Left renal cortex interstitium (tissue), 4 donors: ENCODE measurements around the gene RXRB. TPM values are rescaled to one million over a fixed set of nuclear protein-coding genes. Genes with fewer than 3 reads are reported as not detected.
"Not testable (repeated sequence)": the region's sequence is repeated elsewhere in the genome, so short reads cannot be mapped to it uniquely, and the experiment has no call there.

Experiments
- DNase-seq, 4 donors: peaks; one replicate each; pipeline ENCODE4 v3.0.0-alpha.2; 2013; ENCODE audit warnings: low read depth in 4 of 4, low spot score in 2 of 4, missing footprints in 1 of 4
- polyA plus RNA-seq, 4 donors: library from polyadenylated mRNA; unstranded; fragments of 120-200 nt; gene quantifications; one replicate each; pipeline ENCODE4 v1.2.1, GENCODE V29; 2013; ENCODE audit not compliant: insufficient read length in 4 of 4

Gene RXRB
- polyA plus RNA-seq, 4 donors: 49.6 to 67.6 (median 57.0) TPM

- no peak for DNase-seq
These were observed 34.7 kb downstream of the RXRB start for GRCh38 chr6:33165581-33166258.

- no peak for DNase-seq
These were observed 35.6 kb downstream of the RXRB start for GRCh38 chr6:33164665-33165373.

DNA sequence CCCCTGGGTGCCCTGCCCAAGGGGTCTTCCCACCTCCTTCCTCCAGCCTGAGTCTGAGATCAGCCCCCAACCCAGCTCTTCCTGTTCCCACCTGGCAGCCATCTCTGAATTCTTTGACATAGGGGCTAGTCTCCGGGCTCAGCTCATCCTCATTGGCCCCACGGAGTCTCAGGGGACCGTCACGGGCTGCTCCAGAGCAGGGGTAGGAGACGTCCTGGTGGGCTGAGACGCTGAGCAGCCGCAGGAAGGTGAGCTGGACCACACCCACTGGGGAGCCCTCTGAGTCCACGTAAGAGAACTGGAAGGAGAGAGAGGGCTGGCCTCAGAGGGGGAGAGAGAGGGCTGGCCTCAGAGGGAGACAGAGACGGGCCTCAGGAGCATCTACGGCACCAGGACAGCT is 36.3 kb downstream of the RXRB start:
- no peak for DNase-seq

- DNase-seq: no peak
These were observed 36.9 kb downstream of the RXRB start for GRCh38 chr6:33163540-33163939.

- peak in 2 of 4 donors; percentile 29 to 33 for DNase-seq
These were observed 38.8 kb downstream of the RXRB start for GRCh38 chr6:33161354-33162331.

- DNase-seq: no peak
These were observed 39.6 kb downstream of the RXRB start for GRCh38 chr6:33160728-33161344.

GRCh38 chr6:33160096-33160495 is 40.4 kb downstream of the RXRB start:
- DNase-seq: no peak

- DNase-seq: no peak
These were observed 43.5 kb downstream of the RXRB start for GRCh38 chr6:33156964-33157363.

GRCh38 chr6:33156561-33156960 is 43.9 kb downstream of the RXRB start:
- DNase-seq: no peak

- DNase-seq: no peak
These were observed 46.1 kb downstream of the RXRB start for GRCh38 chr6:33154349-33154748.

DNA sequence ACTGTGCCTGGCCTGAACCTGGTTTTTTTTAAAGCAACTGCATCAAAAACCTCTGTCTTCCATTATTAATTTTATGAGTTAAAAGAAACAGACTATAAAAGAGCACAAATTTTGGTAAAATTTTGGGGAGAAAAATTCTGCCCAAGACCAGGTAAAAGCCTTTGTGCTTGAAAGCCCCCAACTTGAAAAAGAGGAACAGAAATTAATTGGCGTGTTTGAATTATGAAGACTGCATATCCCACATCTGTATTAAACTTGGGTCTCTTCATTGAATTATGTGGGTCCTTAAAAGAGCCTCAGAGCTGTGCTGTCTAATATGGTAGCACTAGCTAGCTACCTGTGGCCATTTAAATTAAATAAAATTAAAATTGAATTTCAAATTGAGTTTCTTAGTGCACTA is 49.4 kb downstream of the RXRB start:
- DNase-seq: no peak

DNA sequence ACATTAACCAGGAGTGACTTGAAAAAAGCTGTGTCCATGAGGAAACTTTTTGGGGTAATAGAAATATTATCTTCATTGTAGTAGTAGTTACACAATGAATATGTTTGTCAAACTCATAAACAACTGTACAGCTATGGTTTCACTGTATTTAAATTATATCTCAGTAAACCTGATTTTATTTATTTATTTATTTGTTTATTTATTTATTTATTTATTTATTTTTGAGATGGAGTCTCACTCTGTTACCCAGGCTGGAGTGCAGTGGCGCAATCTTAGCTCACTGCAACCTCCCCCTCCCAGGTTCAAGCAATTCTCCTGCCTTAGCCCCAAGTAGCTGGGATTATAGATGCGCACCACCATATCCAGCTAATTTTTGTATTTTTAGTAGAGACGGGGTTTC is 49.9 kb downstream of the RXRB start:
- not testable (repeated sequence) for DNase-seq

DNA sequence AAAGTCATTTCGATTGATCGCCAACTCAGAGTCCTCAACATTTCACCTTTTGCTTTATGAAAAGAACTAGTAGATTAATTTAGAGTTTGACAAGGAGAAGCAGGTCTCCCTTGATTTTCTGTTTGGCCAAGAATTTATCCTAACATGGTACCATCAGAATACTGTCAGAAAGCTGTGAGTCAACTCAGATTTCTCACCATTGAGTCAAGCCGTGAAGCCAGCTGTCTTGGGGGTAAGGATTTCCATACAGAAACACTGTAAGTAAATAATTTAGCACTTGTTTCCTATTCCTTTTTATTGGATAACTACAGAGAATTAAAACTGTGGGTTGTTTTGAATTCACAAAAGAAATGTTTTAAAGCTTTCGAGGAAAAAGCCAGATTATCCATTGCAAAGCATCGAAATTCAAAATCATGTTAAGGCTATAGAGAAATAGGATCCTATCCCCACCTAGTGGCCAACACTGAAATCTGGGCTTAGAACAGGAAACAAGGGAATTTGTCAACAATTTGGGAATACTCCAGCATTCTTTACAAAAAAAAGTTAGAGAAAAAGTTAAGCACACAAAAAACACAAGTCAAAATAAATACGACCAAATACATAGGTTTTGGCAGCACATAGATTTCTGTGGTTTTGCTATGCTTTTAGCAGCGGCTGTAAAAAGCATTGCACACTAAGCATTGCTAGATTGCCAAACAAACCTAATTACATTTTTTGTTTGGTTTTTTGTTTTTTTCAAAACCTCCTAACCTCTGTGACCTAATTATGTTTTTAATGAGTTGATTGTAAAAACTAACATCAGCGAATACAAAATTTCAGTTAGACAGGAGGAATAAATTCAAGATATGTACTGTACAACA is 52.4 kb downstream of the RXRB start:
- peak in 2 of 4 donors; percentile 31 to 49 for DNase-seq

DNA sequence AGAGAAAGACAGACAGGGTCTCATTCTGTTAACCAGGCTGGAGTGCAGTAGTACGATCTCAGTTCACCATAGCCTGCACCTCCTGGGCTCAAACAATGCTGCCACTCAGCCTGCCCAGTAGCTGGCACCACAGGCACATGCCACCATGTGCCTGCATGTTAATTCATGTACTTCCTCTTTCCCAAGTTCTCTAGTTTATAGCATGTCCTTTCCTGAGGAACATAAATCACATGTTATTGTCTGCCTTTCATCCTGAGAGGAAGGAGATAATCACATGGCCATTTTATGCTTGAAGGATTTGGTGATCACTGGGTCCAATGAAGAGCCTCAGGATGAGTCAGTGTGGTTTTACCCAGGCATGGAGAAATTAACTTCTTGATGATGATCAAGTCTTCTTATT is 56.1 kb downstream of the RXRB start:
- no peak for DNase-seq

Other genes with a start within 250 kb of the RXRB start
- 10 to 100 TPM; 13.3 to 19.3 (median 16.9) TPM for gene HLA-DMA, start 247.6 kb downstream of the RXRB start, polyA plus RNA-seq
- gene BRD2, start 232.1 kb downstream of the RXRB start, polyA plus RNA-seq: 100 to 1,000 TPM; 272 to 341 (median 317) TPM
- gene HLA-DOA, start 191.1 kb downstream of the RXRB start, polyA plus RNA-seq: 1 to 10 TPM; 4.6 to 5.4 (median 5.3) TPM
- 10 to 100 TPM; 16.8 to 39.8 (median 19.2) TPM for gene HLA-DPA1, start 127.0 kb downstream of the RXRB start, polyA plus RNA-seq
- 10 to 100 TPM; 17.5 to 24.7 (median 21.9) TPM for gene HLA-DPB1, start 124.7 kb downstream of the RXRB start, polyA plus RNA-seq
- 1 to 10 TPM; 4.1 to 6.6 (median 5.6) TPM for gene COL11A2, start 8.2 kb downstream of the RXRB start, polyA plus RNA-seq
- gene SLC39A7, start 202 bp upstream of the RXRB start, polyA plus RNA-seq: 100 to 1,000 TPM; 105 to 127 (median 111) TPM
- 10 to 100 TPM; 25.3 to 31.0 (median 27.6) TPM for gene HSD17B8, start 4.0 kb upstream of the RXRB start, polyA plus RNA-seq
- gene RING1, start 7.8 kb upstream of the RXRB start, polyA plus RNA-seq: 10 to 100 TPM; 51.7 to 73.1 (median 66.6) TPM
- 10 to 100 TPM; 59.5 to 98.7 (median 77.5) TPM for gene VPS52, start 71.2 kb upstream of the RXRB start, polyA plus RNA-seq
- gene RPS18, start 71.4 kb upstream of the RXRB start, polyA plus RNA-seq: 1,000 to 10,000 TPM; 2,825 to 3,624 (median 3,323) TPM
- 1 to 10 TPM; 4.1 to 5.2 (median 4.9) TPM for gene B3GALT4, start 76.5 kb upstream of the RXRB start, polyA plus RNA-seq
- 10 to 100 TPM; 58.6 to 81.8 (median 73.0) TPM for gene WDR46, start 88.6 kb upstream of the RXRB start, polyA plus RNA-seq
- gene PFDN6, start 88.9 kb upstream of the RXRB start, polyA plus RNA-seq: 10 to 100 TPM; 73.3 to 86.9 (median 74.2) TPM
- 100 to 1,000 TPM in 2 of 4 donors, 10 to 100 TPM in 2; 93.2 to 150 (median 113) TPM for gene RGL2, start 98.3 kb upstream of the RXRB start, polyA plus RNA-seq
- 10 to 100 TPM; 29.8 to 53.6 (median 40.3) TPM for gene TAPBP, start 113.4 kb upstream of the RXRB start, polyA plus RNA-seq
- gene ZBTB22, start 117.1 kb upstream of the RXRB start, polyA plus RNA-seq: 10 to 100 TPM; 21.5 to 30.4 (median 27.2) TPM
- gene DAXX, start 122.3 kb upstream of the RXRB start, polyA plus RNA-seq: 10 to 100 TPM; 50.6 to 59.5 (median 54.8) TPM
- 10 to 100 TPM; 35.9 to 49.1 (median 43.3) TPM for gene KIFC1, start 191.2 kb upstream of the RXRB start, polyA plus RNA-seq
- gene PHF1, start 210.3 kb upstream of the RXRB start, polyA plus RNA-seq: 10 to 100 TPM; 59.1 to 87.0 (median 75.9) TPM
- 100 to 1,000 TPM; 218 to 288 (median 238) TPM for gene CUTA, start 217.4 kb upstream of the RXRB start, polyA plus RNA-seq
- gene SYNGAP1, start 219.4 kb upstream of the RXRB start, polyA plus RNA-seq: 10 to 100 TPM; 18.2 to 50.2 (median 37.3) TPM